NCI-H446 (cell line): Measurements from ENCODE around the gene NGB.

Source experiments
- DNase-seq, 2 experiments: peaks; one replicate each; lab custom pipeline; 2025; lab: John Stamatoyannopoulos, UW

NGB gene

DNA sequence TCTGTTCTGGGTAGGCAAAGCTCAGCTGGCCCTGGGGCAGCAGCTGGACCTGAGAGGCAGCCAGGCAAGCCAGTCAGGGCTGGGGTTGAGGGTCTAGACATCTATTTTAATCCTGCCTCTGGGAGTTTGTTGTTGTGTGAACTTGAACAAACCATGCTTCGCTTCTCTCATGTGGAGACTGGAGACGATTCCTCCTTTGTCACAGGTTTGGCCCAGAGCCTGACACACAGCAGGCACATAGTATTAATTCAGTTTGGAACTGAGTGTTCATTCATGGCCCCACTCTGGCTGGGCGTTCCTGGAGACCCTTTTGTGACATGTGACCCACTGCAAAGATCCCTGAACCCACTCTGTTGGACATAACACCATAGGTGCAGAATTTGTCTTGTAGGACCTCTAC, 39.3 kb downstream of the NGB start:
- DNase-seq: no peak

DNA sequence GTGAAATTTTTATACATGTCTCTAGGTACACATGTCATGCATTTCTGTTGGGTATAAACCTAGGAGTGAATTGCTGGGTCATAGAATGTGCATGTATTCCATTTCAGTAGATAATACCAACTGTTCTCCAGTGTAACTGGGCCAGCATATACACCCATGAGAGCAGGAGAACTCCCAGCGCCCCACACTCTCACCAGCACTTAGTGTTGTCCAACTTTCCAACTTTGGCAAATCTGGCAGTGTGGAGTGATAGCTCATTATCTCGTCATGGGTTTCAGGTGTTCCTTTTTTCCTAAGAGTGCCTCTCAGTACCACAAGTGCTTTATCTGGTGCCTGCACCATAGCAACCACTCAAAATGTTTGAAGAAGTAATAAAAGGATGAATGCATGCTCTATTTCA, 40.1 kb downstream of the NGB start:
- no peak for DNase-seq

DNA sequence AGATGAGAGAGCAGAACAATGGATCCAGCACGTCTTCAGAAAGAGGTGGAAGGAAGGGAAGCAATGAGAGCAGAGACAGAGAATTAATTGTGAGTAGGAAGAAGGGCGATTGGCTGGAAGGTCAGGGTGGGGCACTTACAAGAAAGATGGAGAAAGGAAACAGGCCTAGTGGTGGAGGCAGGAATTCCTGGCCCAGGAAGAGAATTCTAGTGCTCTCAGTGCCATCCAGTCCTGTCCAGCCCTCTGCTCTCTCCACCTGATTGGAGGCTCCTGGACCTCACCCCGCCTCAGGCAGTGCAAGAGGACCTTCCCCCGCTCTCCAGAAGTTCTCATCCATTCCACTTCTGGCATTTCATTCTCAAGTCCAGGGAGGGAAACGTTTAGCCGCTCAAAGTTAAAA, 43.0 kb downstream of the NGB start:
- no peak for DNase-seq

DNA sequence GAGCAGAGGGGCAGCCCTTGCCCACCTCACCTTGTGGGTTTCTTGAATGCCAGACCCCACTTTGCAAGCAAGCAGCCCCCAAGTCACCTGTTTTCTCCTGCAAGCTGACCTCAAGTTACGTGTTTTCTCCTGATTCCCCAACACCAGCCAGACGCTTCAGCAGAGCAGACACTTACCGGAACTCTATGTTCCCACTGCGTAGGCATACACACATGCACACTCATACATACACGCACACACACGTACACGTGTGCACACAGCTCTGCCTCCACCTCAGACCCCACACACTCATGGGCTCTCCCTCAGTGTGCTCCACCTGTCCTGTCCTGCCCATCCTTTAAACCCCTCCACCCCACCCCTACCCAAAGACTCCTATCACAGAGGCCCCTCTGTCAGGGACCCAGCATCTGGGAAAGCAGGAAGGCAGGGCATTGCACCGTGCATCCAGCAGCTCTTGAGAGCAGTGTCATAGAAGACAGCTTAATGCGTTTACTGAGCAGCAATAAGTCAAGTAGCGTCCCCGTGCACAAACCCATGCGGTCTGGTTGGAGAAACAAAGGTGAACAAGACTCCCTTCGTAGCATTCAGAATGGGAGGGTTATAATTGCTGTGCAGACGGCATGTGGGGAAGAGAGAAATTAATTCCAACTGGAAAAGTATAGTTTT, 45.0 kb downstream of the NGB start:
- DNase-seq: no peak

DNA sequence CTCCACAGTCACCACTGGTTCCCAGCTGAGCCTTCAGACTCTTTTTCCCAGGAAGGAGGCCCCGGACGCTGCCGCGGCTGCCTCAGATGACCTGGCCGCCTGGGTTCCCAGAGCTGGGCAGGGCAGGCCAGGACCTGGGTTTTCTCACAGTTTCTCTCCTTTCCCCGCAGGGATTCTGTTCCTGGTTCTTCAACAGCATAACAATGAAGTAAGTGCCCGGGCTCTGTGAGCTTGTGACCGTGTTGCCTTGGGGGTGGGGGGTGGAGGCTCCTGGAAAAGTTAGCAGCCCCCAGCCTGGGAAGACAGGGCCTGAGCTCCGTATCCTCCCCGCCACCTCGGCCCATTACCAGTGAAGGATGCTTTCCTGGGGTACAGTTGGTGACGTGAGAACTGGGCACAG, 45.8 kb downstream of the NGB start:
- DNase-seq: no peak

DNA sequence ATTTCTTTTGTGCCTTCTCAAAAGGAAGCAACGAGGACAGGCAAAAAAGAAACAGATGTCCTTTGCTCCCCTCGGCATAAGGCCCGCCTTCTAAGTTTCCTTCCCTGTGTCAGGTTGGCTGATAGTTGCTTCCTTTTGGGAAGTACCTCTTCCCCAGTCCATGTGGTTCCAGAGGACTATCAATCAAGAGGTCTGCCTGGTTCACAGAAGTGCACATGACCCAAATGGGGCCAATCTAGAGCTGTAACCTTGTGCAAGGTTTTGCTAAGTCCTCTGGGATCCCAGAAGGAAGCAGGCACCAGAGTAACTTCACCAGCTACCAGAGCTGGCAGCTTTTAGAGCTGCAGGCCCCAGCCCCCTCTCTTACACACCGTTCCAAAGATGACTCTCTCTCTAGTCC, 46.8 kb downstream of the NGB start:
- DNase-seq: no peak

DNA sequence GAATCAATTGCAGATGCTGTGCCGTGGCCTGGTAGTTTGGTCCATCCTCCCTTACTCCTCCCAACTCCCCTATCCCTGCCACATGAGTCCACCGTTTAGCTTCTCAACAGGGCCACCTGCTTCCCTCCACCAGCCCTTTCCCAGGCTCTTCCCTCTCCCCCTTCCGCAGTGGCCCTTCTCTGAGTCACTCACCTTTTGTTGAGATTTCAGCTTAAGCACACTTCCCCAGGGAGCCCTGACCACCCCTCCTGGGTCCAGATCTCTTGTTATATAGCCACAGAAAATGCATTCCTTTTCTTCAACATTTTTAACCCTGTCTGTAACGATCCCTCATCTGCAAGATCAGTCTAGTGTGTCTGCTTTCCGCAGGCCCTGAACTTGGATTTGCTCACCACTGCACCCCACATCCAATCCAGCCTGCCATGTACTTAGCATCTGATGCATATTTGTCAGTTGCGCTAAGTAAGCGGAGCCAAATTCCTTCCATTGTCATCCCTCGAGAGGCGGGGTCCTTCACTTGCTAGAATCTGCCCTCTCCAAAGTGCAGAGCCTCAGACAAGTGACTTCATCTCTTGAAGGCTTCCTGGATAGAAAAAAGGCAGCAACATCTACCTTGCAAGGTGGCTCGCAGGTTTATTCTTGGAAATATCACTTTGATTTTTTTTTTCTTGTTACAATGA, 48.3 kb downstream of the NGB start:
- DNase-seq: no peak

DNA sequence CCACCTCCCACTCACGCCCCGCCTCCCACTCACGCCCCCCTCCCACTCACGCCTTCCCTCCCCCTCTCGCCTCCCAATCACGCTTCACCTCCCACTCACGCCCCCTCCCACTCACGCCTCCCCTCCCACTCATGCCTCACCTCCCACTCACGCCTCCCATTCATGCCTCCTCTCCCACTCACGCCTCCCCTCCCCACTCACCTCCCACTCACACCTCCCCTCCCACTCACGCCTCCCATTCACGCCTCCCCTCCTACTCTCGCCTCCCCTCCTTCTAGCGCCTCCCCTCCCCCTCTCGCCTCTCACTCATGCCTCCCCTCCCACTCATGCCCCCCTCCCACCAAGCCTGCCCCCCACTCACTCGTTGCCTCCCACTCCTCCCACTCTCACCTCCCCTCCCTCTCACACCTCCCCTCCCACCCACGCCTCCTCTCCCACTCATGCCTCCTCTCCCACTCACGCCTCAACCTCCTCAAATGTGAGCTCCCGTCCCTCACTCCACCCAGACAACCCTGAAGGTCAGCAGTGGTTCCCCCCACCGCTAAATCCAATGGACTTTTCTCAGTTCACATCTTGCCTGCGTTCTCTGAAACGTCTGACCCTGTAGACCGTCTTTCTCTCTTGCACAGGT, 49.6 kb downstream of the NGB start:
- DNase-seq: no peak

DNA sequence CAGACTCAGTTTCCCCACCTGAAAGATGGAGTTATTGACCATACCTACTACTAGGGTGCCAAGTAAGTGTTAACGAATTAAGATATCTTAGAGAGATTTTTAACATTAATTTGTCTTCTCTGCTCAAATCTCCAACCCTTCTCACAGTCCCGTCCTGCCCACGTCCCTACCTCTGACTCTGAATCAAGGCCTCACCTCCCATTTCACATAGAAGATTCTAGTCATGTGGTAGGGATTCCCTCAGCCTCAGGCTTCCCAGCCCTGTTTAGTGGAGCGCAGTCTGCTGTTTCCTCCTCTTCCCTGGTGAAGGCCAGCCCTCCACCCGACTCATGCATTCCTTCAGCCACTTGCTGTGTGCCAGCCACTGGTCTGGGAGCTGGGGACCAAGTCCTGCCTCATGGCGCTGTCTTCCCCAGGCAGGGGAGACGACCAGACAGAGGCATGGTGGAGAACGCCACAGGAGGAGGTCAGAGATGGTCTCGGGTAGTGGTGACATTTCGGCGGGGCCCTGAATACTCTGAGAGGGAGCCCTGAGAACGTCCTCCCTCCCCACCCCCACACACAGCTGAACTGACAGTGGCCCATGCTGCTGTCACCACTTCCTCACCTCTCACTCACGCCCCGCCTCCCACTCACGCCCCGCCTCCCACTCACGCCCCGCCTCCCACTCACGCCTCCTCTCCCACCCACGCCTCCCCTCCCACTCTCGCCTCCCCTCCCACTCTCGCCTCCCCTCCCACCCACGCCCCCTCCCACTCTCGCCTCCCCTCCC, 50.6 kb downstream of the NGB start:
- DNase-seq: no peak

DNA sequence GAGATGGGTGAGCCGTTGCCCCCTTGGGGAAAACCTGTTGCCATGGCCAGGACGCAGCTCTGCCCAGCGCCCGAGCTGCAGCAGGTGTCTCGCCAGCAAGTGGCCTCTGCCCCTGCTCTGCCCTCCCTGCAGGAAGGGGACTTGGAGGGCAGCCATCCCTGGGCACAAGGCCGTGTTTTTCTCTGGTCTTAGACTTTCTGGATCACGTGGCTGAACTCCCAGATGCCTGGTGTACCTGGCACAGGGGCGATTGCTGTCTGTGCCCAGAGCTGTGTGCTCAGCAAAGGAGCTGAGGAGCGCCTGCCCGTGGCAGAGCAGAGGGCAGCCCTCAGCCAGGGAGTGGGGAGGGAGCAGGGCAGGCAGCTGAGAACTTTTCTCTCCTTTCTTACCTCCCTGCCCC, 51.4 kb downstream of the NGB start:
- no peak for DNase-seq

DNA sequence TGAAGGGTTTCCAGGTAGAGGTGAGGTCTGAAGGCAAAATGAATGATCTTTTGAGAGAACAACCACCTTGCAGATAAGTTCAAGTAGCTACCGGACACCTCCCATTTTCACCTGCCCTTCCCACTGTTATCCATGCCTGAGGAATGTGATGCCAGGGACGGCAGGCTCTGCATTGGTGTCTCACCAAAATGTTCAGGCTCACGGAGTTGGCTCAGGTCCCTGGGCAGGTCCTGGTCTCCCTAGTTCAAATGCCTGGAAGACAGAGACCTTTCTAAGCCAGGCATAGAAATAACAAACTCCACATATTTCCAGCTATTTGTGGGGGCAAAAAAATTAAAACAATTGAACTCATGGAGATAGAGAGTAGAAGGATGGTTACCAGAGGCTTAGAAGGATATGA, 53.5 kb downstream of the NGB start:
- no peak for DNase-seq
